Neural cell (in vitro differentiated cells): Measurements from ENCODE around the gene C10orf90.

Source experiments
- EP300 ChIP-seq: fragments of 450-650 bp; conservative IDR thresholded peaks from 2 replicates; pipeline ENCODE4 v1.6.1; 2014; ENCODE audit warnings: antibody characterized with exemption, mild to moderate bottlenecking, moderate library complexity; ENCODE audit not compliant: poor library complexity, severe bottlenecking
- EZH2 ChIP-seq: fragments of 200-600, 300-800 bp; shearing (Covaris generic), sonication (generic); IDR thresholded peaks from 2 replicates; pipeline ENCODE4 v1.6.1; 2014; ENCODE audit warnings: antibody characterized with exemption, low read length, borderline replicate concordance, mild to moderate bottlenecking; ENCODE audit not compliant: insufficient read depth, poor library complexity, severe bottlenecking
- MXI1 ChIP-seq: fragments of 450-650 bp; conservative IDR thresholded peaks from 2 replicates; pipeline ENCODE4 v1.6.1; 2014; ENCODE audit warnings: antibody characterized with exemption, mild to moderate bottlenecking; ENCODE audit not compliant: poor library complexity, severe bottlenecking
- POLR2AphosphoS5 ChIP-seq: IDR thresholded peaks from 2 replicates; pipeline ENCODE4 v1.6.1; 2012
- RAD21 ChIP-seq: fragments of 450-650 bp; conservative IDR thresholded peaks from 2 replicates; pipeline ENCODE4 v1.6.1; 2014; ENCODE audit warnings: antibody characterized with exemption, mild to moderate bottlenecking, moderate library complexity
- REST ChIP-seq: IDR thresholded peaks from 2 replicates; pipeline ENCODE4 v1.6.1; 2012; ENCODE audit warnings: borderline replicate concordance
- SMC3 ChIP-seq: fragments of 450-650 bp; conservative IDR thresholded peaks from 2 replicates; pipeline ENCODE4 v1.6.1; 2014; ENCODE audit warnings: antibody characterized with exemption, mild to moderate bottlenecking, moderate library complexity; ENCODE audit not compliant: poor library complexity
- TAF1 ChIP-seq: IDR thresholded peaks from 2 replicates; pipeline ENCODE4 v1.6.1; 2012; ENCODE audit warnings: low read depth
- TF ChIP-seq, protein P1 (sequence below): fragments of 450-650 bp; IDR thresholded peaks from 2 replicates; pipeline ENCODE4 v1.5.1; 2014; ENCODE audit warnings: antibody characterized with exemption, mild to moderate bottlenecking, moderate library complexity; ENCODE audit not compliant: poor library complexity, severe bottlenecking

DNA sequence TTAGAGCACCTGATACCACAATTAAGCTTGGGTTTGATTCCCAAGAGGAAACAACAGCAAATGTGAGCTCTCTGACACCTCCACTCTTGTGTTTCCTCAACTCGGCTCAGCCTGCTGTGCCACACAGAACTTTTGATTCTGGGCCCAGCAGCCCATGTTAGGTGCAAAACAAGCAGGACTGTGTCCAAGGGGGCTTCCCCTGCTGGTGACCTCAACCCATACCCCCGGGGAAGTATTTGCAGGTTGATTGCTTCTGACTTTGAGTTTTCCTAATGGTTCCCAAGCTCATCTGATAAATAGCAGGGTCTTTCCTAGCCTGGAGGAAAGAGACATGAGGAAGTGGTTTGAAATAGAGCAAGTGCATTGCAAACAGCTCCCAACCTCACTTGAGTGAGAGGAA is 238.7 kb downstream of the C10orf90 start:
- TF ChIP-seq, protein P1, sequence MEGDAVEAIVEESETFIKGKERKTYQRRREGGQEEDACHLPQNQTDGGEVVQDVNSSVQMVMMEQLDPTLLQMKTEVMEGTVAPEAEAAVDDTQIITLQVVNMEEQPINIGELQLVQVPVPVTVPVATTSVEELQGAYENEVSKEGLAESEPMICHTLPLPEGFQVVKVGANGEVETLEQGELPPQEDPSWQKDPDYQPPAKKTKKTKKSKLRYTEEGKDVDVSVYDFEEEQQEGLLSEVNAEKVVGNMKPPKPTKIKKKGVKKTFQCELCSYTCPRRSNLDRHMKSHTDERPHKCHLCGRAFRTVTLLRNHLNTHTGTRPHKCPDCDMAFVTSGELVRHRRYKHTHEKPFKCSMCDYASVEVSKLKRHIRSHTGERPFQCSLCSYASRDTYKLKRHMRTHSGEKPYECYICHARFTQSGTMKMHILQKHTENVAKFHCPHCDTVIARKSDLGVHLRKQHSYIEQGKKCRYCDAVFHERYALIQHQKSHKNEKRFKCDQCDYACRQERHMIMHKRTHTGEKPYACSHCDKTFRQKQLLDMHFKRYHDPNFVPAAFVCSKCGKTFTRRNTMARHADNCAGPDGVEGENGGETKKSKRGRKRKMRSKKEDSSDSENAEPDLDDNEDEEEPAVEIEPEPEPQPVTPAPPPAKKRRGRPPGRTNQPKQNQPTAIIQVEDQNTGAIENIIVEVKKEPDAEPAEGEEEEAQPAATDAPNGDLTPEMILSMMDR: no peak
- TF ChIP-seq SMC3 (no peak), EP300 (no peak), REST (no peak), MXI1 (no peak), RAD21 (no peak), POLR2AphosphoS5 (no peak), EZH2 (no peak), TAF1 (no peak)
